Measurements from ENCODE around the gene NHLH1.
"Not testable (repeated sequence)": the region's sequence is repeated elsewhere in the genome, so short reads cannot be mapped to it uniquely, and the experiment has no call there.

Gene NHLH1

DNA sequence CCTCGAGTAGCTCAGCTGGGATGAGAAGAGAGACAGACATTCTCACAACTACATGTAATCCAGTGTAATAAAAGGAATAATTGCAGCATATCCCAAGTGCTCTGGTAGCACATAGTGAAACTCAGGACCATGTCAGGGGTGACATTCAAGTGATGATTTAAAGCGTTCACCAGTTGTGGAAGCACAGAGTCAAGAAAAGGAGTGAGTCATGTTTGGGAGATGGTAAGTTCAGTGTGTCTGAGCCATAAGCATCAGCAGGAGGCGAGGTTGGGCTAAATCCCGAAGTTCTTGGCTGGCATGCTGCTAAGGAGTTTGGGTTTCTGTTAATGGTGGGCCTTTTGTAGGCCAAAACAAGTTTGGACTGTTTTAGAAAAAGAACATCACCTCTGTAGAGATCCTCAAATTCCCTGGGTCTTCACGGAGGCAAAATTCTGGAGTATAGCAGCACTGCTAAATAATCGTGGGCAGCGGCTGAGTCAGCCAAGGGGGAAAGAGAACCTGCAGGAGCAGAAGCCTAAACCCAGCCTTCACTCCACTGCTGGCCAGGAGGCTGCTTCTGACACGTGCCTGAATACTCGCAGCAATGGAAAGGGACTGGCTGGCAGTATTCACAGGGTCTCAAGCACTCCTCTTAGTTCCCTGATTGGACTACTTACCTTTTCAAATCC, 7.2 kb upstream of the NHLH1 start:
- no peak for DNase-seq

DNA sequence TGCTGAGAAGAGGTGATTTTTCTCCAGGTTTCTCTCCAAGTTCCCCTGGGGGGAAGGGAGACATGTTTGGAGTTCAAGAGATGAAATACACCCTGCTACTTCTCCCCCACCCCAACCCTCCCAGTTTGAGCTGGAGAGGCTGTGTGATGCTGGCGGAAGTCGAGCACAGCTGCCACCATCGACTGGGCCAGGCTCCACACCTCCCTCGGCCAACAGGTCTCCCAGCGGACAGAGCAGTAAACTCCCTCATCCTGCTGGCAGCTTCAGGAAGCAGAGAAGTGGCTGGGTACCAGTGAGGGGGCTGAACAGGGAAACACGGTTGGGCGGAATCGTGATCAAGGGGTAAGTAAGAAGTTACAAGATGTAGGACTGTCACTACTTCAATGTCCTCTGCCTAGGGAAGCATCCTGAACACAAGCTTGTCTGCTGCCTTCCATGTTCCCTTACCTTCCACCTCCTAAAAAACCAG, 6.6 kb upstream of the NHLH1 start:
- no peak for DNase-seq

DNA sequence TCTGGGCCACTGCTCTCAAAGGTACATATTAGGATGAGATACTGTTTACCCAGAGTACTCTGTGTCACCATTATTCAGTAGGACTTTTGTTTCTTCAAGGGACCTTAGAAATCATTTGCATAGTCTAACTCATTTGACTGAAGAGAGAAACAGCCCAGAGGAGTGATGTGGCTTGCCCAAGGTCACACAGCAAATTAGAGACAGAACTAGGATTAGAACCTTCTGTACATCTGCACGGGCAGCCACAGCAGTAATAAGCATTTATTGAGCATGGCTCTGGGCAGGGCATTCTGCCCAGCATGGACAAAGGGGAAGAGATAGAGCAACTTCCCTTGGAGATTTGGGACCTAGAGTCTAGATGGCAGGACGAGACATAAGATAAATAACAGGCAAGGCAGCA, 5.7 kb upstream of the NHLH1 start:
- no peak for DNase-seq

DNA sequence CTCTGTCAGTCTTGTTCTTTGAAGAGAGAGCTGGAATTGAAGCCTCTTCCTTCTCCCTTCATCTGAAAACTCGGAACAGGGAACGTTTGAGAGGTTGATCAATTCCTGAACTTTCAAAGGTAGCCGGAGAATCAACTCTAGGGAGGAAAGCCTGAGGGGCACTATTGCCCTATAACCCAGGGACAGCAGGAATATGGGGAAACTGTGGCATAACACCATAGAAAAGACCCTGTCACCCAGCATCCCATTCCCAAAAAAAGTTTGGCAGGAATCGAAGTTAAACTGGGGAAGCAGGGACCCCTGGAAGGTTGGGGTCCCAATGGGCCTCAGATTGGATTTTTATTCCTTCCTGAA, 5.1 kb upstream of the NHLH1 start:
- DNase-seq = no peak

DNA sequence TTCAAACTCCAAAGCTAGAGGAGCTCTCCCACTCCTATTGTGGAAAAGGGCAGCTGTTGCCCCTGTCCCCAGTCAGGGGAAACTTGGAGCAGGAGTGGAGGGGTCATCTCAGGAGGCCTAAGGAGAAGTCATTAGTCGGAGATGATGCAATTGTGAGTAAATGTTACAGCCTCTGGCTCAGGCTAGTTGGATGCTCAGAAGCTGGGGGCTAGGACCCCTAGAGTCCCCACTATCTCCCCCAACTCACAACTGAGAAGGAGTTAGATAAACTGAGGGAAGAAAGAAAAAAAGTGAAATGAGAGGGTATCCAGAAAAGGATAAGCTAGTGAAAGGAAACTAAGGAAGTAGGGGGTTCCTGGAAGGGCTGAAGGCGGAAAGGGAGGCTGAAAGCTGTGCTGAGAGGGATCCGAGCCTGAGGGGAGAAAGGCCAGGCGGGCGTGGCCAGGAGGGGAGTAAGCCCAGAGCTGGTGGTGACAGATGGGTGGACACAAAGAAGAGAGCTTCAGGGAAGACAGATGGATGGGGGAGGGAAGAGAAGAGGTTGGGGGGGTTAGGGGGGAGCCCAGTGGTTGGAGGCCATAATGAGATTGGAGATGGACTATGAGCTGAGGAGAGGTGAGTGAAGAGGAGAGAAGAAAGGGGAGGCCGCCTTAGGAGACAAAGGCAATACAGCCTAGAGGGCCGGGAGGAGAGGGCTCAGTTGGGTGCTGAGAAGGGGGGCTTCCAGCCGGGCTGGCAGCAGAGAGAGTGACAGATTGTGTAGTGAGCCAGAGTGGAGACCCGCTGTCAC, 4.5 kb upstream of the NHLH1 start:
- no peak for DNase-seq

DNA sequence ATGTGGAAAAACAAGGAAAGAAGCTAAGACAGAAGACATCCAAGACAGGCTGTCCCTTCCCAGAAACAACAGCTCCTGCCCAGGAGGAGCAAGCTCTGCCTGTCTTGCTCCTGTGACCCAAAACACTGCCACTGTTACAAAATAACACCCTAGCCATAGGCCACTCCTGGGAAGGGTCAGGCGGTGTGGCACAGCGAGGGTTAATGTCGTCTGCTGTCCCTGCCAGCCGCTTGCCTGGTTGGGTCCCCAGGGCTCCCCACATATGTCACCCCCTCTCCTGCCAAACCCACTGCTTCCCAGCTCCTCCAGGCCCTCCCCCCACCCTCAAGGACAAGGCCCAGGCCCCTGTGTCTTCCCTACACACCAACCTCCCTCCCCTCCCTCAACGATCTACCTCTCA, 3.9 kb upstream of the NHLH1 start:
- no peak for DNase-seq

DNA sequence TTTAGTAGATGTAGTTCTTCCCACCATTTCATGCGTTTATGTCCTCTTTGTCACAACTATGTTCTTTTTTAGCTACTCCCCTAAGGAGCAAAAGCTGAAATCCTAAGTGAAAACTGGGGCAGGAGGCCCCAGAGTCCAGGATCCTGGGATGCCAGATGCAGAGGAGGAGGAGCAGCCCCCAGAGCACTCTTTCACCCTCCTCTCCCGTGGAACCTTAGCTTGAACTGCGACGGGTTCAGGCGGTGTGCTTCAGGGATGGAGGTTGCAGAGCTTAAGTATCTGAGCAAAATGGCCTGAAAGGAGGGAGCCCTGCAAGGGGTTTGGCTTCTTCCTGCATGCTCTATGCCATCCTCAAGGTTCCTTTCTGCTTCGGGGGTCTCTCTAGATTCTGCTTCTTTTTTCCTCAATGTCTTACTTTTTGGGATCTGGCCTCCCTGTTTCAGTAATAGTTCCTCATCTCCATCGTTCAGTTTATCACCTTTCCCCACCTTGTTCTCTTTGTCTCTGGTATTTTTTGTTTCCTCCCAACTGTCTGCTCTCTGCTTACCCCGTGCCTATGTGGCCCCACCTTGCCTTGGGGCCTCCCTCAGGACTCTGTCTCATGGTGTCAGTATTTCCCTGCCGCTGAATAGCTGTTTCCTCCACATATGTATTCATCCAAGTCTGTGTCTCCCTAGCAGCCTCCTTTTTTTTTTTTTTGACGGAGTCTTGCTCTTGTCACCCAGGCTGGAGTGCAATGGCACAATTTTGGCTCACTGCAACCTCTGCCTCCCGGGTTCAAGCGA, 2.7 kb upstream of the NHLH1 start:
- DNase-seq = no peak

DNA sequence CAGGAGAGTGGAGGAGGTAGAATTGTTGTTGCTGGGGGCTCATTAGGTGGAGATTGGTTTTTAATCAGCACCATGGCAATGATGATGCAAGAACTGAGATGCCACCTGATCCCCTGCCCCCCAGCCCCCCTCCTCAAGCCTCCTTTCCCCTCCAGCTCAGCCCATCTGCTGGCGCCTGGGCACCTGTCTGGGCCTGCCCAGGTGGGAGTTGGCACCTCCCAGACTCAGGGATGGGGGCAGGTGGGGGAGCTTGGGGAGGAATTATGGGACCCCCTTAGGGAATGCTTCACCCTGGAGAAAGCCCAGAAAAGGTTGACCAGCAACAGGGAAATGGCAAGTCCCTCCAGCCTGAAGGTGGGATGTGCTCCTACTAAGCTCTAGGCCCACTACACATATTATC, 1.5 kb upstream of the NHLH1 start:
- DNase-seq = no peak

DNA sequence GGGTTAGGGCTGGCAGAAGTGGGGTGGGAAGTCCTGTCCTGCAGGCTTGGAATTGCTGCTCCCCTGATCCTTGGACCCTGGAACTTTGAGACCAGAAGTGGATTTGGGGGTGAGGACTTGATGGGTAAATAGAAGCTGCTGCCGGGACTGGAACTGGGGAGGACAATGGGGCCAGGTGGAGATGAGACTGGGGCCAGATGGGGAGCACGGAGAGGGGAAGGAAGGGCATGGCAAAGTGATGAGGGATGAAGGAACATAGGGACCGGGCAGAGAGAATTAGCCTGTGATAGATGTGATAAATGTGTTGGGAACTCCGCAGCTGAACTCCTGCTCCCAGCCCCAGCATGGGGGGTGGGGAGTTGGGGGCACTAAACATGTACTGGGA, 637 bp downstream of the NHLH1 start:
- DNase-seq = no peak

DNA sequence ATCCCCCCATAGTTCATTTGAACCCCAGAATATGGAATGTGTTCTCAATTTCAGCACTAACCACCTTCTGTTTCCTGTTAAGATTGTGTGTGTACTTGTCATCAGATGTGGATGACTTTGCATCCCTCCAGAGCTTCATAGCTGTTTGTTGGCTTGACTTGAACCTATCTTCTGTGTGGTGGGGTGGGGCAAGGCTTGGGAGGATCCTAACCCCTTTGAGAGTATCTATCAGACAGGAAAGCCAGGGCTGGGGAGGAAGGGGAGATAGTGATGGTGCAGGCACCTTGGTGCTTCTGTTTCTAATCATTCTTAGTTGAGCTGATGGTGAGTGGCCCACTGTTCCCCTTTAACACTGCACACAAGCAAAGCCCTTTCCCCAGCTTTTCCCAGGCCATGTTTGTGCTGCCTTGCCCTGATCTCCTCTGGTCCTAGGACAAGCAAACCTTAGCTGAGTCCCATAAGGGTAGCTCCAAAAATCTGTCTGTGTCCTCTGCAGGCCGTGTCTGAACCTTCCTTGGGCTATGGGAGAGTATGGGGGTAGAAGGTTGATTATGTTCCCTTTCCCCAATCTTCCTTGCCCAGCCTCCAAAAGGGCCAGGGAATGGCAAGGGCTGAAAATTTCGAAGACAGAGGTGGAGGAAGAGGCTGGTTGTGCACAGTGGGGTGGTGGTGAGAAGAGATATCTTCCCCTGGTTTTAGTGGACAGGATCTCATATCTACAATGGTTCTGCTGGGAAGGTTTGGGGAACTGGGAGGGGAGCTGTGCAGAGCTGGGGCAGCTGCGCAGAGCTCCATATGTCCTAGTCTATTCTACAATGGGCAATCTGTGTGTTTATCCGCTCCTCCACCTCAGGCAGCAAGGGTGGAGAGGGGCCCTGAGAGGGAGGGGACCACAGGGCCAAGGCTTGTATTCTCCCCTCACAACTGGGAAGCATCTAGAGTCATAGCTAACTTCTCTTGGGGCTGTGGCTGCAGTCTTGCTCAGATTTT, 1.4 kb downstream of the NHLH1 start:
- no peak for DNase-seq

DNA sequence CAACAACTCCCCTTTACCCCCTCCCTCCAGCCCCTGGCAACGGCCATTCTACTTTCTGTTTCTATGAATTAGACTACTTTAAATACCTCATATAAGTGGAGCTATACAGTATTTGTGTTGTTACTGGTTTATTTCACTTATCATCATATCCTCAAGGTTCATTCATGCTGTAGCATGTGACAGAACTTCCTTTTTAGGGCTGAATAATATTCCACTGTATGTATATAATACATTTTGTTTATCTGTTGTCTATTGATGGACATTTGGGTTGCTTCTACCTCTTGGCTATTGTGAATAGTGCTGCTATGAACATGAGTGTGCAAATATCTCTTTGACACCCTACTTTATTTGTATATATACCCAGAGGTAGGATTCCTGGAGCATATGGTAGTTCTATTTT, 2.2 kb downstream of the NHLH1 start:
- DNase-seq = no peak

DNA sequence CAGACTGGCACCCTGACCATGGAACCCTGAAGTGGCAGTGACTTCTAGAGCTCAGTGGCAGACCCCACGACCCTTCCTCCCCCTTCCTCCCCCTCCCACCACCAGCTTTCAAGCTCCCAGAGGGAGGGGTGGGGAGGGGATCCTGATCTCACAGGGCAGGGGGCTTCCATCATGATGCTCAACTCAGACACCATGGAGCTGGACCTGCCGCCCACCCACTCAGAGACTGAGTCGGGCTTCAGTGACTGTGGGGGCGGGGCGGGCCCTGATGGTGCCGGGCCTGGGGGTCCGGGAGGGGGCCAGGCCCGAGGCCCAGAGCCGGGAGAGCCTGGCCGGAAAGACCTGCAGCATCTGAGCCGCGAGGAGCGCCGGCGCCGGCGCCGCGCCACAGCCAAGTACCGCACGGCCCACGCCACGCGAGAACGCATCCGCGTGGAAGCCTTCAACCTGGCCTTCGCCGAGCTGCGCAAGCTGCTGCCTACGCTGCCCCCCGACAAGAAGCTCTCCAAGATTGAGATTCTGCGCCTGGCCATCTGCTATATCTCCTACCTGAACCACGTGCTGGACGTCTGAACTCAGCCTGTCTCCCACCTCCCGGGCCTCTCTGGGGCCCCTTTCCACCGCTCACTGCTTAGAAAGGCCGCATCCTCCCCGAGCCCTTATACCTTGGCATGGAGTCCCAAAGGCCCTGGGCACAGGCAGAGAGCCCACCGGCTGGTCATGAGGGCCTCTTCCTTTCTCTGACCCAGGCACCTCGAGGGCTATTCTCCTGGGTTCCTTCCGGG, 3.9 kb downstream of the NHLH1 start:
- no peak for DNase-seq

DNA sequence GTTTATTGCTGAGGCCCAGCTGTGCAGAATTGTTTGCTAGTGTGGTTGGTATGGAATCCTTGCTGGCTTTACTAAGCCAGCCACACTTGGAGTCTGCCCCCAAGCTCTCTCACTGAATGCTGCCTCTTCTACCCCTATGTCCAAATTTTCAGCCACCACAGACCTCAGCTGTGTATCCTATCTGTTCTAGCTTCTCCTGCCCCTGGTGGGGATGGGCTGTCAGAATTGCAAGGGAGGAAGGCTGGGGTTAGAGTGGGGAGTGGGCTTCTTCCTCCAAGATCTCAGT, 4.4 kb downstream of the NHLH1 start:
- DNase-seq = no peak

DNA sequence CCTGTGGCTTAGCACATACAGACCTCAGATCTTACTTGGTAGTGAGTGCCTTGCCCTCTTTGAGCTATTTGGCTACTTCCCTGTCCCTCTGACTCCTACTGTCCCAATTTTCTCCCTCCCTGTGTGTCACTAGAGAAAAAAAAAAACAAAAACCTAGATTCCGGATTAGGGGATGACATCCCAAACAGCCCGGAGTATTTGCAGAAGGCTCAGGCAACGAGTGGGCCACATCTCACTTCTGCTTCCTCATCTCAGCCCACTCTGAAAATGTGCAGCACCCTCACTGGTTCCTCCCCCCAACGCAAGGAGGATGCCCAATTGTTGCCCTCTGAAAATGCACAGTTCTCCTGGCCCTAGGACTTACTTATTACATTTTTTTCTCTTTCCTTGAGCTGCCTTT, 4.9 kb downstream of the NHLH1 start:
- no peak for DNase-seq

DNA sequence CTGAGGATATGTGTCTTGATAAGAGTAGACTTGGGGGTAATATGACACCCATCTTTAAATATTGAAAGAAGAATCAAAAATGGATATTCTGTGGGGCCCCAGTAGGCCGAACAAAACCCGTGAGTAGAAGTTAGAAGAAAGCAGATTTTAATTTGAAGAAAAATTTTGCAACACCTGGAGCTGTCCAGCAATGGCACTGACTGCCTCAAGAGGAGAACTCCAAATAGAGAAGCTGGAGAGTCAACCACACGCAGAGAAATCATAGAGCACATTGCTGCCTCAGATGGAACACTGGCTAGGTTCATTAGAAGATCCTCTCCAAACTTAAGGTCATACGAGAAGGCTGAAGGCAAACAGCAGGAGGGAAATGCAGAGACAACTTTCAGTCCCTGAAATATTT, 6.8 kb downstream of the NHLH1 start:
- DNase-seq = no peak

DNA sequence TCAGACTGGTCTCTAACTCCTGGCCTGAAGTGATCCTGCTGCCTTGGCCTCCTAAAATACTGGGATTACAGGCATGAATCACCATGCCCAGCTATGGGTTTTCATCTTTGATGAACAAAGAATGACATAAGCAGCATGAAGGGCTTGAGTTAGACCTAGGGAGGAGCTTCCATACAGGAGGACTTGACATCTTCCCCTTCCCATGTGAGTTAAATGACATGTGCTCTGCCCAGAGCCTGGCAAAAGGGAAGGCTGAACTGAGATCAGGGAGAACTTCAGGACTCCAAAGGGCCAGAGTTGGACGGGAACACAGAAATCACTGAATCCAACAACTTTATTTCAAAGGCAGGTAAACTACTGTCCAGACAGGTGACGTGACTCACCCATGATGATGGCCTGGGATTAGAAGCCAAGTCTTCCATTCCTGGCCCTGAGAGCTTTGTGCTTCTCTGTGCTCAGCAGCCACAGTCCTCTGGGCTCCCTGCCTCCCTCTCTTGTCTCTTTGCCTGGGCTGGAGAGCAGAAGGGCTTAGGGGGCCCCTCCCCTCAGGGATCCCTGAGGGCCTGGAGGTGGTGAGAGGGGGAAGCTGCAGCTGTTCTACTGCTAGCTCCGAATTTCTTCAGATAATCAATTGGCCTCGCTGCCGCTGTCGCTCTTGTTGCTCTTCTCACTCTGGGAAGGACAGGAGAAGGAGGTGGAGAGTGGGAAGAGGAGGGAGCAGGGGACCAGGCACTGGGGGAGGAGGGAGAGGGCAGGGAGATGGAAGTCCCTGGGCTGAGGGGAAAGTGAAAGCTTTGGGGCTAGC, 7.6 kb downstream of the NHLH1 start:
- no peak for DNase-seq

DNA sequence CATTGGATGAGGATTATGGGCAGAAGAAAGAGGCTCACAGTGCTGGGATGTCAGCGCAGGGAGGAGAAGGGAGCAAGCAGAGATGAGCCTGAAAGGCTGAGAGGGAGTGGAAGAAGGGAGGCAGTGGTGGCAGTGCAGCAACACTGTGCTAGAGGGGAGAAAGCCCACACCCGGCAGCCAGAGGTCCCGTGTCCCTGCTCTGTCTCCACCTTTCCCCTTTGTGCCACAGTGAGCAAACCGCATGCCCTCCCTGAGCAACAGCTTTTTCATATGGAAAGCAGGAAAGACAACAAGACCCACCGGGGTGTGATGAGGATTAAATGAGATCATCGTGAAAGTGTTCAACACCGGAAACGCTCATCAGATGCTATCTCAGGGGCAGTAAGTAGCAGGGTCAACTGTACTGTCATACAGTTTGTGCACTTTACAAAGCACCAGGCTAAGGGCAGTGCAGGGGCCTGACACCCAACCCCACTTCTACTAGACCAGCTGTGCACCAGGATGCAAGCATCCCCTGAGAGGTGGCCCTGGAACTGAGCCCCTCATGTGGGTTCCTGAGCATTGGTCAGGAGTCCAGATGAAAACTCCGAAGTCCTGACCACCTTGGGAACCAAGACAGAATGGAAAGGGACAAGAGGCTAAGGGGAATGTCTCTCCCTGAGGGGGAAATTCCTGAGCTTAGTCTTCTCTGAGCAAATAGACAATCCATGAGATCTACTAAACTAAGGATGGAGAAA, 9.1 kb downstream of the NHLH1 start:
- no peak for DNase-seq

DNA sequence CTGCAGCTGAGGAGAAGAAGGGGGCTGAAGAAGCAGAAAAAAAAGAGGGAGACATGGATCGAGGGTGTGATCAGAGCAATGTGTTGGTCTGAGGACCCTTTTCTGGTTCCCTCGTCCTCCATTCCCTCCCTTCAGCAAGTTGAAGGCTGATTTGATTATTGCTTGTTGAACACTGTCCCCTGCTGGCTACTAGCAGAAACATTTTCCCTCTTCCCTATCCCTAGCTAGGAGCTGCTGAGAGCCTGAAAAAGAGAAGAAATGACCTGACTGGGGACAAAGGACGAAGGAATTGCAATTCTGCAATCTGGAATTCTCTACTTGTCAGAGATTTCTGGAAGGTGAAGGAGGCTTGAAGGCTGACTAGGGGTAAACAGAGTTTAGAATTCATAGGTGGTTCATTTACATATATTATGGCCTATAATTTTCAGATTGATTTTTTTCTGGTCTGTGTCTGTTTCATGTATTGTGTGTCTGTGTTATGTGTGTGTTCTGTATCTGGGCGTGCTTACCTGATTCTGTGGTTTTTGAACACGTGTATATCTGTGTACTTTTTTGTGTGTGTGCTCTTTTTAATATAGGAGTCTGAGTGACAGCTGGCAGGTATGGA, 9.8 kb downstream of the NHLH1 start:
- DNase-seq = peak; percentile 29

DNA sequence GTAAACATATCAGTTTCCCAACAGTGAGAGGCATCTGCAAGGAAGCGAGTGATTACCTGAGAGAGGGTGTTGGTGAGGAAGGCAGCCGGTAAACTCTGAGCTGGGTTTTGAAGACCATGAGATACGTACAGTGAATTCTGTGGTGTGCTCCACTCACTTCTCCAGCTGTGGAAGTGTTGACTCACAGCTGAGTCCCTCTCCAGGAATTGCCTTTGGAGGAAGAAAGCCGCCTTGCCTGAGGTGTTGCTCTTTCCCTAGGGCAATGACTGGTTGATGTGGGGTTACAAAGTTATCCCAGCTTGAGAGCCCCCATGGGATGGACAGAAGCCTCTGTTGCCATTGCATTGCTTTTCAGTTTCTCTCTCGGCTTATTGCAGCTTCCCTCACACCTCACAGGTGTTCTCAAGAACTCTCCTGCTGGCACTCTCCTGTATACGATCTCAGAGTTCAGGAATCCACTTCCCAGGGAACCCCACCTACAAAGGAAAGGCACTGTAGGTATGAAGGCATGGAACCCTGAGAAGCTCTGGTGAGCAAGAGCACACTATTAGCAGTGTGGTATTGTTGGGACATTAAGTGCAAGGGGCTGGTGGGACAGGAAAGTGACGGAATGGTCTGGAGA, 10.8 kb downstream of the NHLH1 start:
- no peak for DNase-seq

DNA sequence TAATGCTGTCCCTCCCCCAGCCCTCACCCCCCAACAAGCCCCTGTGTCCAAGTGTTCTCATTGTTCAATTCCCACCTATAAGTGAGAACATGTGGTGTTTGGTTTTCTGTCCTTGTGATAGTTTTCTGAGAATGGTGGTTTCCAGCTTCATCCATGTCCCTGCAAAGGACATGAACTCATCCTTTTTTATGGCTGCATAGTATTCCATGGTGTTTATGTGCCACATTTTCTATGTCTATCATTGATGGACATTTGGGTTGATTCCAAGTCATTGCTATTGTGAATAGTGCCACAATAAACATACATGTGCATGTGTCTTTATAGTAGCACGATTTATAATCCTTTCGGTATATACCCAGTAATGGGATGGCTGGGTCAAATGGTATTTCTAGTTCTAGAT, 17.9 kb downstream of the NHLH1 start:
- DNase-seq = not testable (repeated sequence)
